ENCODE measurements around the gene RELA.

RELA gene

GRCh38 chr11:65609229-65609628 lies 53.5 kb downstream of the RELA start:
- no peak overlapping the region for H3K4me3 ChIP-seq (ENCODE audit: low read depth, low read length)
- in situ Hi-C loops (cut with HindIII; ENCODE audit: low sequenced_read_pairs): no loop called here

GRCh38 chr11:65607614-65608426 lies 54.9 kb downstream of the RELA start:
- TF ChIP-seq CTCF (IDR thresholded peaks at IDR 0.05; ENCODE audit: low read depth, low read length, missing control alignments): no peak
- in situ Hi-C loops (cut with HindIII; ENCODE audit: low sequenced_read_pairs): no loop called here
- no peak for DNase-seq (ENCODE audit: low read depth)
- peak overlapping the region; percentile 14 for H3K4me3 ChIP-seq (ENCODE audit: low read depth, low read length)

More at GRCh38 chr11:65609229-65609628, 53.5 kb downstream of the RELA start:
- no peak for DNase-seq (ENCODE audit: low read depth)
- TF ChIP-seq CTCF (IDR thresholded peaks at IDR 0.05; ENCODE audit: low read depth, low read length, missing control alignments): no peak

GRCh38 chr11:65606876-65607613 lies 55.7 kb downstream of the RELA start:
- peak; percentile 89 for DNase-seq (ENCODE audit: low read depth)
- no peak for TF ChIP-seq CTCF (IDR thresholded peaks at IDR 0.05; ENCODE audit: low read depth, low read length, missing control alignments)
- in situ Hi-C loops (cut with HindIII; ENCODE audit: low sequenced_read_pairs): no loop called here
- peak overlapping the region; percentile 14 for H3K4me3 ChIP-seq (ENCODE audit: low read depth, low read length)

GRCh38 chr11:65604258-65604657 lies 58.5 kb downstream of the RELA start:
- in situ Hi-C loops (cut with HindIII; ENCODE audit: low sequenced_read_pairs): no loop called here
- H3K4me3 ChIP-seq (ENCODE audit: low read depth, low read length): no peak overlapping the region
- no peak for DNase-seq (ENCODE audit: low read depth)
- no peak for TF ChIP-seq CTCF (IDR thresholded peaks at IDR 0.05; ENCODE audit: low read depth, low read length, missing control alignments)

All from astrocyte of the cerebellum (primary cell).